HG03159 (cell line): ENCODE data around the gene RAMAC.
"Not testable (repeated sequence)": the region's sequence is repeated elsewhere in the genome, so short reads cannot be mapped to it uniquely, and the experiment has no call there.

Experiments
- ATAC-seq: cut with Tn5 transposase; IDR thresholded peaks from one replicate; pipeline ENCODE4 v1.9.1; 2021; ENCODE audit warnings: mild to moderate bottlenecking, moderate library complexity; ENCODE audit not compliant: unreplicated experiment

The RAMAC gene

GRCh38 chr15:82966671-82967071, 19.3 kb upstream of the RAMAC start:
- ATAC-seq = peak; percentile 85

GRCh38 chr15:82968066-82968465, 17.9 kb upstream of the RAMAC start:
- no peak for ATAC-seq

GRCh38 chr15:82969353-82969752, 16.7 kb upstream of the RAMAC start:
- ATAC-seq = no peak

GRCh38 chr15:82970078-82970686, 15.8 kb upstream of the RAMAC start:
- ATAC-seq = no peak

- no peak for ATAC-seq
Measured at GRCh38 chr15:82970696-82971095, 15.3 kb upstream of the RAMAC start.

- ATAC-seq = no peak
Measured at GRCh38 chr15:82971218-82971984, 14.6 kb upstream of the RAMAC start.

GRCh38 chr15:82972990-82973389, 13.0 kb upstream of the RAMAC start:
- ATAC-seq = no peak

GRCh38 chr15:82977076-82977475, 8.9 kb upstream of the RAMAC start:
- ATAC-seq = no peak

GRCh38 chr15:82978438-82978837, 7.6 kb upstream of the RAMAC start:
- ATAC-seq = no peak

GRCh38 chr15:82979726-82980125, 6.3 kb upstream of the RAMAC start:
- ATAC-seq = no peak

GRCh38 chr15:82980981-82981380, 5.0 kb upstream of the RAMAC start:
- no peak for ATAC-seq

- peak; percentile 43 for ATAC-seq
Measured at GRCh38 chr15:82986442-82986780, 401 bp downstream of the RAMAC start.

GRCh38 chr15:82992436-82992998, 6.5 kb downstream of the RAMAC start:
- ATAC-seq = no peak

GRCh38 chr15:82993144-82993543, 7.1 kb downstream of the RAMAC start:
- ATAC-seq = no peak

GRCh38 chr15:82995076-82995475, 9.1 kb downstream of the RAMAC start:
- no peak for ATAC-seq

GRCh38 chr15:82995938-82996337, 9.9 kb downstream of the RAMAC start:
- no peak for ATAC-seq

- no peak for ATAC-seq
Measured at GRCh38 chr15:82999426-82999825, 13.4 kb downstream of the RAMAC start.

GRCh38 chr15:82999905-83000671, 14.1 kb downstream of the RAMAC start:
- peak; percentile 81 for ATAC-seq

- not testable (repeated sequence) for ATAC-seq
Measured at GRCh38 chr15:83000672-83001031, 14.6 kb downstream of the RAMAC start.

- ATAC-seq = peak; percentile 69
Measured at GRCh38 chr15:83010709-83011270, 24.8 kb downstream of the RAMAC start.
